Inflammatory macrophage (primary cell): ENCODE data around the gene MDFI.

Source experiments
- DNase-seq, 2 donors: peaks; one replicate each; pipeline ENCODE4 v3.0.0-alpha.2; 2020 to 2022

MDFI gene

GRCh38 chr6:41689171-41690008 lies 51.1 kb downstream of the MDFI start:
- DNase-seq, result no peak

GRCh38 chr6:41690541-41691330 lies 52.5 kb downstream of the MDFI start:
- no peak for DNase-seq

GRCh38 chr6:41691426-41692079 lies 53.3 kb downstream of the MDFI start:
- no peak for DNase-seq

GRCh38 chr6:41692080-41692675 lies 53.9 kb downstream of the MDFI start:
- DNase-seq, result no peak

GRCh38 chr6:41692730-41693129 lies 54.5 kb downstream of the MDFI start:
- no peak for DNase-seq

- no peak for DNase-seq
Observed at GRCh38 chr6:41693281-41694240, 55.3 kb downstream of the MDFI start.

- DNase-seq, result peak; percentile 31 to 79
Observed at GRCh38 chr6:41694815-41695526, 56.7 kb downstream of the MDFI start.

- no peak for DNase-seq
Observed at GRCh38 chr6:41695825-41696224, 57.6 kb downstream of the MDFI start.

- DNase-seq, result no peak
Observed at GRCh38 chr6:41696788-41697187, 58.5 kb downstream of the MDFI start.

GRCh38 chr6:41697861-41698781 lies 59.9 kb downstream of the MDFI start:
- DNase-seq, result no peak

GRCh38 chr6:41699063-41699462 lies 60.8 kb downstream of the MDFI start:
- no peak for DNase-seq

GRCh38 chr6:41700463-41701347 lies 62.4 kb downstream of the MDFI start:
- DNase-seq, result no peak

GRCh38 chr6:41702089-41702745 lies 63.9 kb downstream of the MDFI start:
- no peak for DNase-seq

GRCh38 chr6:41702771-41703494 lies 64.7 kb downstream of the MDFI start:
- DNase-seq, result no peak
